RPMI8226 (cell line): ENCODE data around the gene TCP1.
A peak's percentile ranks its signal among the peaks of the same experiment; 100 is the strongest.
"Not testable (repeated sequence)": the region's sequence is repeated elsewhere in the genome, so short reads cannot be mapped to it uniquely, and the experiment has no call there.

Experiments used
- DNase-seq: peaks from one replicate; pipeline ENCODE4 v3.0.0-alpha.2; 2015

Gene TCP1

DNA sequence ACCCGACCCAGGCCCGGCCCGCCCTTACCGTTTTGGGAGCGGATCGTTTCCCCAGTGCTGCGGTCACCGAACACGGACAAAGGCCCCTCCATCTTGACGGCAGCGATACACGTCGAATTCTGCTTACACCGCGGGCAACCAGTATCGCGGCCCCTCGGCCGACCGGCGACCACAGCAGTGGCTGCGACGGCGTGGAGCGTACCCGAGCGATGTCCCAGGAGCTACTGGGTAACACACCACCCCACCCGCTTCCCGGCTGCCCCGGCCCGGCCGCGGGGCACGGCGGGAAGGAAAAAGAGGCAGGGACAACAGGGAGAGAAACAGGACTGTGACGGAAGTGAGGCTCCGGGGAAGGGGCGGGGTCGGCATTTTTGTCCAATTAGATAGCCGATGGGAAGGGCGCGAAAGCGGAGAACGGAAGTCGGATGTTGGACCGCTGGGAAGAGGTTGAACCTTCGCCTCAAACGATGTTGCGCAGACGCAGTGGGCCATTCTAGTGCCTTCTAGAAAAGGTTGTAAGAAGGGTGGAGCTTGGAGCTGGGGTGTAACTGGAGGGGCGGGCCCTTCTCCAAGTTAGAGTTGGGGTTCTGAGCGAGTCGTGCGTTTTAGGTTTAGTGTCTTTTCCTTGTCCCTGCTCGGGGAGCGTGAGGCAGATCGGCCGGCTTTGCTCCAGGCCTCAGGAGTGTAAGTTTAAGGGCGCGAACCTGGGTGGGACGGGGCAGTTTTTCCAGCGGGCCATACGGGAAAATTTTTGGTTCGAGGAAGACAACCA lies at the start of gene TCP1:
Gene TCP1 (minus strand): TSS at position 226 of the 772 bp plus-strand sequence. CDS start 134 bp downstream, at position 92.
- peak; percentile 100 for DNase-seq

GRCh38 chr6:159838020-159838744 lies 48.8 kb upstream of the TCP1 start:
- DNase-seq = no peak

DNA sequence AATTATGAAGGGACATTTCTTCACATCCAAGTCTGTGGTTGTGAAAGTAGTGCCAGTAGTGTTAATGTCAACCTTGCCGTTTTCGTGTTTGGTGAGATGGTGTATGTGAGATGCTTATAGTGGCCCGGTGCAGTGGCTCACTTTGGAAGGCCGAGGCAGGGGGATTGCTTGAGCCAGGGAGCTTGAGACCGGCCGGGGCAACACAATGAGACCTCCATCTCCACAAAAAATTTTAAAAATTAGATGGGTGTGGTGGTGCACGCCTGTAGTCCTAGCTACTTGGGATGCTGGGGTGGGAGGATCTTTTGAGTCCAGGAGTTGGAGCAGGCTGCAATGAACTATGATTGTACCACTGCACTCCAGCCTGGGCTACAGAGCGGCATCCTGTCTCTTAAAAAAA lies 48.1 kb upstream of the TCP1 start:
- DNase-seq = no peak

GRCh38 chr6:159836718-159837490 lies 47.5 kb upstream of the TCP1 start:
- DNase-seq = no peak

DNA sequence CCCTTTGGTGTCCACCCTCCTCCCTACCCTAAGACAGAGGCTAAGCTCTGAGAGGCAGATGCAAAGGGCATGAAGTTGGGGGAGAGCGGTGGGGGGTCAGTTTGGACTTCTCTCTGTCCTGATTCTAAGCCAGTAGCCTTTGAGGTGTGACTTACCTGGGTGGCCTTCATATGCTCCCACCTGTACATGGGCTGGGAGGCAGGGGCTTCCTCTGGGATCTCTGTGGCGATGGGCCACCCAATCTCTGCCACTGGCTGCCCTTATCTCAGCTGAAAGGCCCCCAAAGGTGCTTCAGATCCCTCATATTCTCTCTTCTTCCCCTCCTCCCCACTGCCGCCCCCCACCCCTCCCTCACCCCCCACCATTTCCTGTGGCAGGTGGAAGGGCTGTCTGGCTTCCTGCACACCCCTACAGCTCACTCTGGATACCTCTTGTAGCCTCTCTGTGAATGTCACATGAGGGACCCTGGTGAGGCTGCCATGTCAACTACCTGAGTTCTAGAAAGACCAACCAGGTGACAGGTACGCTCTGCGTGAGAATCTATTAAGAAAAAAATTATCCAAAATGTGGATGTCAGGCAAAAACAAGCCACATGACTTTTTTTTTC lies 44.7 kb upstream of the TCP1 start:
- no peak for DNase-seq

GRCh38 chr6:159833556-159833955 lies 44.2 kb upstream of the TCP1 start:
- no peak for DNase-seq

DNA sequence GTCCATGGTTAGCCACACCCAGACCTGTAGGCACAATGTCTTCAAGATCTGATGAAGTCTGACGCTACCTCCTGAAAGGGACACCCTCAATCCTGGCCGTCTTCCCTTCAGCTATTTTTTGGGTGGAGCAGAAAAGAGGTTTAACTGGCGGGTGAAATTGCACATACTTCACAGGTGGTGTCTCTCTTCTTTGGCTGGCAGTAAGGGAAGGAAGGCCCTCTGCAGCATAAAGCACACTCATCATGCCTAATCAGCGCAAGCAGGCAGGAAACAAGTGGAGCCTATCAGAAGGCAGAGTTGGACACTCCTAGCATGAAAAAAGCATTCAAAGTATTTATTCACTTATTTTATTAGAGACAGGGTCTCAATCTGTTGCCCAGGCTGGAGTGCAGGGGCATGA lies 43.5 kb upstream of the TCP1 start:
- peak; percentile 55 for DNase-seq

DNA sequence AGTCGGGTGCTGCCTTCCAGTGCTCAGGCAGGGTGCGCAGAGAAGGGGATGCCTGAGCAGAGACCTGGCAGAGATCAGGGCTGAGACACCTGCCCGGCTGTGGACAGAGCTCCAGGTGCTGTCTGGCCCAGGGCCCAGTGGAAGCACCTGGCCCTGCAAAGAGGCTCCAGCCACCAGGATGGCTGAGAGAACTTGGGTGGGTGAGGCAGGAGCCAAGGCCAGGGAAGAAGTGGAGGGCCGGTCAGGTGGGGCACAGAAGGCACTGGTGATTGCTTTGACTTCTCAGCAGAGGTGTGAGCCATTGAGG lies 41.9 kb upstream of the TCP1 start:
- DNase-seq = peak; percentile 92

GRCh38 chr6:159830501-159831372 lies 41.3 kb upstream of the TCP1 start:
- no peak for DNase-seq

DNA sequence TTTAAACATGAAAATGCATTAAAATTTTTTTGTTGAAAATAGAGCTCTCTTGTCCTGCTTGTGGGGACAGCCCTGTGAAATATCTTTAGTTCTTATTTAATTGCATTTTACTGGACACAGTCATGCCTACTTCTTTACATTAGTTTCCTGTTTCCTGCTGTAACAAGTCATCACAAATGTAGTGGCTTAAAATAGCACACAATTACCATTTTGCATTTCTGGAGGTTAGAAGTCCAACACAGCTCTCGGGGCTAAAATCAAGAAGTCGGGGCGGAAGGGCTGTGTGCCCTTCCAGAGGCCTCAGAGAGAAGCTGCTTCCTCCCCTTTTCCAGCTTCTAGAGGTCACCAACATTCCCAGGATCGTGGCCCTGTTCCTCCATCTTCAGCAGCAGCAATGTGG lies 40.1 kb upstream of the TCP1 start:
- peak; percentile 39 for DNase-seq

DNA sequence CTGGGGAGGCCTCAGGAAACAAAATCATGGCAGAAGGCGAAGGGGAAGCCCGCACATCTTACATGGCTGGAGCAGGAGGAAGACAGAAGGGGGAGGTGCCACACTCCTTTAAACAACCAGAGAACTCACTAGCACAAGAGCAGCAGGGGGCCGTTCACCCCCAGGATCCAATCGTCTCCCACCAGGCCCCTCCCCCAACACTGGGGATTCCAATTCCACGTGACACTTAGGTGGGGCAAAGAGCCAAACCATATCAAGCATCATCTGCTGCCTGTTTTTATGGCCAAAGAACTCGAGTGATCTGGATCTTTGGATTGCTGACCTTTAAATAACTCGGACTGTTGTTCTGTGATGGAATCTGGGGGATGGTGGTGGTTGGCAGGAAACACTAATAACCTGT lies 38.7 kb upstream of the TCP1 start:
- DNase-seq = no peak

- DNase-seq = peak; percentile 88
Observed at GRCh38 chr6:159826968-159827647, 37.7 kb upstream of the TCP1 start.

GRCh38 chr6:159826004-159826403 lies 36.6 kb upstream of the TCP1 start:
- DNase-seq = no peak

GRCh38 chr6:159824690-159825089 lies 35.3 kb upstream of the TCP1 start:
- not testable (repeated sequence) for DNase-seq

DNA sequence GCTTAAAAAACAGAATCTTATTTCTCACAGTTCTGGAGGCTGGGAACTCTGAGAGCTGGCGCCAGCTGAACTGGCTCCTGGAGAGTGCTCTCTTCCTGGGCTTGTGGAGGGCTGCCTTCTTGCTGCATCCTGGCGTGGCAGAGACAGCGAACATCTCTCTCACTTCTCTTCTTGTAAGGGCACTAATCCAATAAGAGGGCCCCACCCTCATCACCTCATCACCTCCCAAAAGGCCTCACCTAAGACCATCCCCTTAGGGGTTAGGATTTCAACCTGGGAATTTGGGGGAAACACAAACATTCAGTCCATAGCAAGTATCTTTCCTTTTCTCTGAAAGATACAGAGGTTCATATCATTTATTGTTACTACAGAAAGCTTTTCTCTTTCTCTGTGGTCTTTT lies 34.6 kb upstream of the TCP1 start:
- no peak for DNase-seq

GRCh38 chr6:159821726-159822125 lies 32.3 kb upstream of the TCP1 start:
- no peak for DNase-seq

DNA sequence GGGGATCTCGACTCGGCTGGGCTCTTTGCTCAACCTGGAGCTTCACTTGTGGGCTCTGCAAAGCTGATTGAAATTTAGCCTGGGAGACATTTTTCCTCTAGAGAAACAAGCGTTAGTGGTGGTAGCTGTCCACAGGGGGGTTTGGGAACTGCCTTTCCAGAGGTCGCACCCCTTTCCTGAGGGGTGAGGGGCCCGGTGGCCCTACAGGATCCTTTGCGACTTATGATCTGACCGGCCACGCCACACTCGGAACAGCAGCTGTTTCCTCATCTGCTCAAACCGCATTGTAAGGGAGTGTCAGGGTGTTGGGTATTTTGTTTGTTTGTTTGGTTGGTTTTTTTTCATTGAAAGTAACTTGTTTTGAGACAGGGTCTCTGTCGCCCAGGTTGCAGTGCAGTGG lies 31.7 kb upstream of the TCP1 start:
- DNase-seq = no peak

- peak; percentile 85 for DNase-seq
Observed at GRCh38 chr6:159819932-159820640, 30.7 kb upstream of the TCP1 start.

DNA sequence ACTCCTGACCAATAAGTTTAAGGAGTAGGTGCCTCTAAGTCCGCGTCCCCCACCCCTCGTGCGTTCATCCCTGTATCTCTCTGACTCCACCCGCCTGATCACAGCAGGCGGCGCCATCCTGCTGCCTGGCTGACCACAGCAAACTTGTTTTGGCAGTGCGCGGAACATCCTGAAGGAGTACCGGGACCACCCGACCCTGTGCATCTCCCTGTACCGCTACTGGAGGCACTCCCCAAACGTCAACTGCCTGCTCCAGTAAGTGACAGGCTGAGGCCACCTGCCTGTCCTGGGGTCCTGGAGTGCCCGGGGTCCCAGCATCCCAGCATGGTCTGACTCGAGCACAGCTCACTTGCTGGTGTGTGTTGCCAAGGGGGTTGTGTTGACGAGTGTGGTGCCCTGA lies 29.7 kb upstream of the TCP1 start:
- DNase-seq = no peak

GRCh38 chr6:159817951-159818739 lies 28.7 kb upstream of the TCP1 start:
- DNase-seq = no peak
